GM12878 (cell line): ENCODE measurements around the gene PLXNA2.

ENCODE experiments used
- CHD2 ChIP-seq: IDR thresholded peaks from 2 replicates; pipeline ENCODE4 v1.6.1; 2011; ENCODE audit warnings: low read depth, low read length, improper control_type of control experiment, borderline replicate concordance
- JUND ChIP-seq: IDR thresholded peaks from 2 replicates; pipeline ENCODE4 v1.6.1; 2012; ENCODE audit warnings: low read depth, mild to moderate bottlenecking, low read length, improper control_type of control experiment, moderate library complexity
- POLR2A ChIP-seq: IDR thresholded peaks from 2 replicates; pipeline ENCODE4 v1.6.1; 2011; ENCODE audit warnings: low read depth, mild to moderate bottlenecking, low read length
- RAD21 ChIP-seq: IDR thresholded peaks from 2 replicates; pipeline ENCODE4 v1.6.1; 2011; ENCODE audit warnings: mild to moderate bottlenecking, low read depth, low read length, moderate library complexity; ENCODE audit not compliant: insufficient read depth
- SPI1 ChIP-seq: IDR thresholded peaks from 2 replicates; pipeline ENCODE4 v1.6.1; 2011; ENCODE audit warnings: low read depth, mild to moderate bottlenecking, low read length, moderate library complexity, borderline replicate concordance; ENCODE audit not compliant: insufficient read depth
- TCF7 ChIP-seq: IDR thresholded peaks from 2 replicates; pipeline ENCODE4 v1.6.1; 2014; ENCODE audit warnings: antibody characterized with exemption, borderline replicate concordance
- YY1 ChIP-seq: IDR thresholded peaks from 2 replicates; pipeline ENCODE4 v1.6.1; 2011; ENCODE audit warnings: low read depth, mild to moderate bottlenecking, low read length
- ZNF24 ChIP-seq: fragments of 450-650 bp; IDR thresholded peaks from 2 replicates; pipeline ENCODE4 v1.6.1; 2017; ENCODE audit warnings: antibody characterized with exemption, mild to moderate bottlenecking
- TF ChIP-seq, protein P1 (sequence below), 3 experiments: IDR thresholded peaks in 2 of 3; conservative IDR thresholded peaks in 1 of 3; 2 replicates each; pipeline ENCODE4 v1.5.1; 2011; ENCODE audit warnings: low read depth in 3 of 3, low read length in 3 of 3, mild to moderate bottlenecking in 3 of 3, control low read depth in 2 of 3, moderate library complexity in 2 of 3, inconsistent platforms in 1 of 3, mixed read lengths in 1 of 3; ENCODE audit not compliant: control insufficient read depth in 2 of 3, insufficient read depth in 1 of 3; ENCODE audit errors: extremely low read depth in 1 of 3
- TF ChIP-seq, protein P2 (sequence below): IDR thresholded peaks from 2 replicates; pipeline ENCODE4 v1.6.1; 2012; ENCODE audit warnings: low read length, inconsistent platforms
- TF ChIP-seq, protein P3 (sequence below): fragments of 450-650 bp; IDR thresholded peaks from 2 replicates; pipeline ENCODE4 v1.6.1; 2017; ENCODE audit warnings: antibody characterized with exemption, mild to moderate bottlenecking, moderate library complexity

DNA sequence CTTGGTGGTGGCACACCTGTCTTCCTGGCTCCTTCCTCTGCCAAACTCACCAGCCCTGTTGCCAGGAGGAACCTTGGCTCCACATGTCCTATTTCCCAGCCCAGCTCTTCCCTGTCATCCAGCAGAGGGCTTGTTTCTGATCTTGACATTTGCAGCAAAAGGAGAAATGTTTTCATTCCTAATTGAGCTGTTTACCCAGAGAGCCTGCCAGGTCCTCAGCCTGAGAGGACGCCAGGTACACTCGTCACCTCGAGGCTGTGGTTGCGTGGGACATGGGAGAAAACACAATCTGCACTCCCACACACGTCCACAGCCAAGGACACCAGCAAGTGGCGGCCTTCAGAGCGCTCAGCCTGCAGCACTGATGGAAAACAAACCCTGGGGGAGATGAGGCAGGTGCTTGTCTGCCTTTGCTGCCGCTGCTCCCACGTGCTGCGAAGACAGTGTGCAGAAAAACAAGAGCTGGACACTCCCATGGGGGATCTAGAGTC, 200.4 kb downstream of the PLXNA2 start:
- TF ChIP-seq, protein P1, sequence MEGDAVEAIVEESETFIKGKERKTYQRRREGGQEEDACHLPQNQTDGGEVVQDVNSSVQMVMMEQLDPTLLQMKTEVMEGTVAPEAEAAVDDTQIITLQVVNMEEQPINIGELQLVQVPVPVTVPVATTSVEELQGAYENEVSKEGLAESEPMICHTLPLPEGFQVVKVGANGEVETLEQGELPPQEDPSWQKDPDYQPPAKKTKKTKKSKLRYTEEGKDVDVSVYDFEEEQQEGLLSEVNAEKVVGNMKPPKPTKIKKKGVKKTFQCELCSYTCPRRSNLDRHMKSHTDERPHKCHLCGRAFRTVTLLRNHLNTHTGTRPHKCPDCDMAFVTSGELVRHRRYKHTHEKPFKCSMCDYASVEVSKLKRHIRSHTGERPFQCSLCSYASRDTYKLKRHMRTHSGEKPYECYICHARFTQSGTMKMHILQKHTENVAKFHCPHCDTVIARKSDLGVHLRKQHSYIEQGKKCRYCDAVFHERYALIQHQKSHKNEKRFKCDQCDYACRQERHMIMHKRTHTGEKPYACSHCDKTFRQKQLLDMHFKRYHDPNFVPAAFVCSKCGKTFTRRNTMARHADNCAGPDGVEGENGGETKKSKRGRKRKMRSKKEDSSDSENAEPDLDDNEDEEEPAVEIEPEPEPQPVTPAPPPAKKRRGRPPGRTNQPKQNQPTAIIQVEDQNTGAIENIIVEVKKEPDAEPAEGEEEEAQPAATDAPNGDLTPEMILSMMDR (IDR thresholded peaks at IDR 0.05 in 2 of 3, conservative IDR thresholded peaks at IDR 0.05 in 1 of 3; ENCODE audit: control insufficient read depth in 2 of 3, extremely low read depth in 1 of 3, insufficient read depth in 1 of 3, low read depth in 3 of 3, low read length in 3 of 3): no peak
- TF ChIP-seq POLR2A: no peak
- TF ChIP-seq, protein P2, sequence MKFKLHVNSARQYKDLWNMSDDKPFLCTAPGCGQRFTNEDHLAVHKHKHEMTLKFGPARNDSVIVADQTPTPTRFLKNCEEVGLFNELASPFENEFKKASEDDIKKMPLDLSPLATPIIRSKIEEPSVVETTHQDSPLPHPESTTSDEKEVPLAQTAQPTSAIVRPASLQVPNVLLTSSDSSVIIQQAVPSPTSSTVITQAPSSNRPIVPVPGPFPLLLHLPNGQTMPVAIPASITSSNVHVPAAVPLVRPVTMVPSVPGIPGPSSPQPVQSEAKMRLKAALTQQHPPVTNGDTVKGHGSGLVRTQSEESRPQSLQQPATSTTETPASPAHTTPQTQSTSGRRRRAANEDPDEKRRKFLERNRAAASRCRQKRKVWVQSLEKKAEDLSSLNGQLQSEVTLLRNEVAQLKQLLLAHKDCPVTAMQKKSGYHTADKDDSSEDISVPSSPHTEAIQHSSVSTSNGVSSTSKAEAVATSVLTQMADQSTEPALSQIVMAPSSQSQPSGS: no peak
- TF ChIP-seq ZNF24: no peak
- no peak for TF ChIP-seq JUND
- TF ChIP-seq RAD21: no peak
- TF ChIP-seq, protein P3, sequence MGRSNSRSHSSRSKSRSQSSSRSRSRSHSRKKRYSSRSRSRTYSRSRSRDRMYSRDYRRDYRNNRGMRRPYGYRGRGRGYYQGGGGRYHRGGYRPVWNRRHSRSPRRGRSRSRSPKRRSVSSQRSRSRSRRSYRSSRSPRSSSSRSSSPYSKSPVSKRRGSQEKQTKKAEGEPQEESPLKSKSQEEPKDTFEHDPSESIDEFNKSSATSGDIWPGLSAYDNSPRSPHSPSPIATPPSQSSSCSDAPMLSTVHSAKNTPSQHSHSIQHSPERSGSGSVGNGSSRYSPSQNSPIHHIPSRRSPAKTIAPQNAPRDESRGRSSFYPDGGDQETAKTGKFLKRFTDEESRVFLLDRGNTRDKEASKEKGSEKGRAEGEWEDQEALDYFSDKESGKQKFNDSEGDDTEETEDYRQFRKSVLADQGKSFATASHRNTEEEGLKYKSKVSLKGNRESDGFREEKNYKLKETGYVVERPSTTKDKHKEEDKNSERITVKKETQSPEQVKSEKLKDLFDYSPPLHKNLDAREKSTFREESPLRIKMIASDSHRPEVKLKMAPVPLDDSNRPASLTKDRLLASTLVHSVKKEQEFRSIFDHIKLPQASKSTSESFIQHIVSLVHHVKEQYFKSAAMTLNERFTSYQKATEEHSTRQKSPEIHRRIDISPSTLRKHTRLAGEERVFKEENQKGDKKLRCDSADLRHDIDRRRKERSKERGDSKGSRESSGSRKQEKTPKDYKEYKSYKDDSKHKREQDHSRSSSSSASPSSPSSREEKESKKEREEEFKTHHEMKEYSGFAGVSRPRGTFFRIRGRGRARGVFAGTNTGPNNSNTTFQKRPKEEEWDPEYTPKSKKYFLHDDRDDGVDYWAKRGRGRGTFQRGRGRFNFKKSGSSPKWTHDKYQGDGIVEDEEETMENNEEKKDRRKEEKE: no peak
- no peak for TF ChIP-seq SPI1
- no peak for TF ChIP-seq YY1
- no peak for TF ChIP-seq CHD2
- no peak for TF ChIP-seq TCF7
